GM21825 (cell line): ENCODE measurements around the gene UTP11.
"Not testable (repeated sequence)": the region's sequence is repeated elsewhere in the genome, so short reads cannot be mapped to it uniquely, and the experiment has no call there.

Experiments
- ATAC-seq: cut with Tn5 transposase; IDR thresholded peaks from one replicate; pipeline ENCODE4 v1.9.1; 2021; ENCODE audit warnings: mild to moderate bottlenecking, moderate library complexity; ENCODE audit not compliant: unreplicated experiment

UTP11 gene

GRCh38 chr1:38012363-38013226, at the start of gene UTP11:
Gene UTP11, plus strand, starts transcription at chr1:38012734. Its CDS starts 69 bp downstream, at chr1:38012803.
- ATAC-seq, result peak; percentile 90

- ATAC-seq, result not testable (repeated sequence)
Observed at GRCh38 chr1:37964106-37964505, 48.4 kb upstream of the UTP11 start.

GRCh38 chr1:37965301-37965700, 47.2 kb upstream of the UTP11 start:
- no peak for ATAC-seq

- ATAC-seq, result not testable (repeated sequence)
Observed at GRCh38 chr1:37973684-37974083, 38.9 kb upstream of the UTP11 start.

- ATAC-seq, result no peak
Observed at GRCh38 chr1:37974567-37974966, 38.0 kb upstream of the UTP11 start.

GRCh38 chr1:37975083-37975482, 37.5 kb upstream of the UTP11 start:
- ATAC-seq, result not testable (repeated sequence)

- no peak for ATAC-seq
Observed at GRCh38 chr1:37978541-37978940, 34.0 kb upstream of the UTP11 start.

- no peak for ATAC-seq
Observed at GRCh38 chr1:37983546-37983945, 29.0 kb upstream of the UTP11 start.

- ATAC-seq, result no peak
Observed at GRCh38 chr1:37987679-37988078, 24.9 kb upstream of the UTP11 start.

- ATAC-seq, result peak; percentile 32
Observed at GRCh38 chr1:37989361-37989930, 23.1 kb upstream of the UTP11 start.

GRCh38 chr1:37994886-37995566, 17.5 kb upstream of the UTP11 start:
- ATAC-seq, result no peak

- no peak for ATAC-seq
Observed at GRCh38 chr1:37995751-37996345, 16.7 kb upstream of the UTP11 start.

GRCh38 chr1:37997256-37998088, 15.1 kb upstream of the UTP11 start:
- ATAC-seq, result no peak

- ATAC-seq, result no peak
Observed at GRCh38 chr1:37998089-37998808, 14.3 kb upstream of the UTP11 start.

- no peak for ATAC-seq
Observed at GRCh38 chr1:37998913-37999429, 13.6 kb upstream of the UTP11 start.

GRCh38 chr1:37999430-38000232, 12.9 kb upstream of the UTP11 start:
- no peak for ATAC-seq

- ATAC-seq, result no peak
Observed at GRCh38 chr1:38000233-38000528, 12.4 kb upstream of the UTP11 start.

- ATAC-seq, result no peak
Observed at GRCh38 chr1:38000529-38001455, 11.7 kb upstream of the UTP11 start.
